Effector memory CD8-positive, alpha-beta T cell (primary cell): ENCODE data around the gene PPM1M.
A peak's percentile ranks its signal among the peaks of the same experiment; 100 is the strongest.

Source experiments
- ATAC-seq: fragments of 150-1000 bp; cut with Tn5 transposase; replicated peaks from 2 replicates; pipeline ENCODE4 v1.10.0; 2021; ENCODE audit warnings: mild to moderate bottlenecking, moderate library complexity
- DNase-seq, 3 experiments: peaks; one replicate each; pipeline ENCODE4 v3.0.0; 2021
- H3K27ac Mint-ChIP-seq, 2 donors: one replicate each; pipeline ENCODE4 v1.8.0; 2022; ENCODE audit warnings: mild to moderate bottlenecking in 2 of 2, mixed read lengths in 2 of 2, moderate library complexity in 2 of 2
- H3K27me3 Mint-ChIP-seq, 2 donors: one replicate each; pipeline ENCODE4 v1.8.0; 2022; ENCODE audit warnings: mixed read lengths in 2 of 2
- H3K36me3 Mint-ChIP-seq: one replicate; pipeline ENCODE4 v1.8.0; 2022; ENCODE audit warnings: mild to moderate bottlenecking, moderate library complexity, mixed read lengths; ENCODE audit not compliant: insufficient read depth
- H3K4me1 Mint-ChIP-seq, 2 donors: one replicate each; pipeline ENCODE4 v1.8.0; 2022; ENCODE audit warnings: low read depth in 2 of 2, mixed read lengths in 2 of 2
- H3K4me3 Mint-ChIP-seq, 2 donors: one replicate each; pipeline ENCODE4 v1.8.0; 2022; ENCODE audit warnings: mild to moderate bottlenecking in 2 of 2, mixed read lengths in 2 of 2, moderate library complexity in 2 of 2
- H3K9me3 Mint-ChIP-seq, 2 donors: one replicate each; pipeline ENCODE4 v1.8.0; 2022; ENCODE audit warnings: mixed read lengths in 2 of 2

The PPM1M gene

DNA sequence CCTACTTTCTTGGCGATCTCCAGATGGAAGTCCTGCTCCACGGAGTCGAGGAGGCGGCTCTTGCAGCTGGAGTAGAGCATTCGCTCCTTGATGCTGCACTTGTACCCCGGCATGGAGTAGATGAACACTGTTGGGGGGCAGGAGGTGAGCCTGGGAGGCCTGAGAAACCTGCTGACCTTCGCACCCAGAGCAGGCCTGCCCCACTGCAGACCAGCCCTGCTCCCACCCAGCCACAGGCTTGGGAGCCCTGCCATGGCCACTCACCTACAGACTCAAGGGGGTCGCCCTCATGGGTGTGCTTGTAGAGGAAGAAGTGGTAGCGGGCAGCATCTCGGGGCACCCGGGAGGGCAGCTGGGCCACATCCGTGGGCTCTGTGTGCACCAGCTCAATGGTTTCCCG, 15.9 kb upstream of the PPM1M start:
- ATAC-seq, result no peak
- no peak for DNase-seq
- Mint-ChIP-seq H3K4me3 (no peak overlapping the region), H3K36me3 (peaks cover 46% of the 10 kb centered on the region), H3K27ac (peak overlapping the region; percentile 72 to 79), H3K4me1 (peaks cover 40 to 43% of the 10 kb centered on the region in 2 donors), H3K9me3 (no peaks in the 10 kb centered on the region), H3K27me3 (no peaks in the 10 kb centered on the region)

GRCh38 chr3:52230461-52230860, 15.1 kb upstream of the PPM1M start:
- peak overlapping the region in 1 of 2 donors; percentile 44 for H3K4me3 Mint-ChIP-seq
- no peak for DNase-seq
- peaks cover 43 to 44% of the 10 kb centered on the region in 2 donors for H3K4me1 Mint-ChIP-seq
- no peaks in the 10 kb centered on the region for H3K9me3 Mint-ChIP-seq
- H3K27ac Mint-ChIP-seq, result peak overlapping the region; percentile 72 to 79
- no peak for ATAC-seq
- peaks cover 46% of the 10 kb centered on the region for H3K36me3 Mint-ChIP-seq
- H3K27me3 Mint-ChIP-seq, result no peaks in the 10 kb centered on the region

- Mint-ChIP-seq H3K27me3 (no peaks in the 10 kb centered on the region), H3K4me3 (no peak overlapping the region), H3K9me3 (no peaks in the 10 kb centered on the region), H3K4me1 (peaks cover 43 to 44% of the 10 kb centered on the region in 2 donors), H3K27ac (peak overlapping the region; percentile 62 to 81), H3K36me3 (peaks cover 46% of the 10 kb centered on the region)
- DNase-seq, result no peak
- no peak for ATAC-seq
Observed at GRCh38 chr3:52230889-52231499, 14.6 kb upstream of the PPM1M start.

- Mint-ChIP-seq H3K27me3 (no peaks in the 10 kb centered on the region), H3K4me1 (peaks cover 43 to 44% of the 10 kb centered on the region in 2 donors), H3K27ac (peak overlapping the region; percentile 62 to 81), H3K9me3 (no peaks in the 10 kb centered on the region), H3K4me3 (peak overlapping the region; percentile 46 to 65), H3K36me3 (peaks cover 50% of the 10 kb centered on the region)
- DNase-seq (peak; percentile 91 to 92 (median 91)), ATAC-seq (peak; percentile 95)
Observed at GRCh38 chr3:52231502-52232278, 13.9 kb upstream of the PPM1M start.

GRCh38 chr3:52232279-52233107, 13.1 kb upstream of the PPM1M start:
- ATAC-seq (no peak), DNase-seq (no peak)
- Mint-ChIP-seq H3K27me3 (no peaks in the 10 kb centered on the region), H3K27ac (peak overlapping the region; percentile 15 to 73), H3K9me3 (no peaks in the 10 kb centered on the region), H3K4me3 (peak overlapping the region in 1 of 2 donors; percentile 46), H3K36me3 (peaks cover 50% of the 10 kb centered on the region), H3K4me1 (peaks cover 45 to 46% of the 10 kb centered on the region in 2 donors)

DNA sequence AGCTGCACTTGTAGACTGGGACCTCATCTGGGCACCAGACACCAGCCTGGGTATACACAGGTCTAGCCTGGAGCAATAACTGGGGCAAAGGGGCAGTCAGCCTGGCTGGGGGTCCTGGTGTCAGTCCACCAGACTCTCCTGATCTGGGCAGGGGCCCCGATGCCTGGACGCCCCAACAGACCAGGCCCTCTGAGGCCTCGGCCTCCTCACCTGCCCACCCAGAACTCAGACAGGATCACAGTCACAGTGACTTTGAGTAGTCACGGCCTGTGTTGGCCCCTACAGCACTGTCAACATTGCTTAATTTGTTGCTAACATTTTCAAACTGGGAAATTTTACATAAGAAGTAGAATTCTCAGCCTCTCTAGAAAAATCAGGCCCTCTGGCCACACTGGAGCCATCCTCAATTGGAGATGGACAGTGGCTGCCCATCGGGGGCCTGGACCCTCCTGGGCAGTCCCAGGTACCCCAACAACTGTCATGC, 12.4 kb upstream of the PPM1M start:
- DNase-seq (no peak), ATAC-seq (no peak)
- Mint-ChIP-seq H3K4me3 (no peak overlapping the region), H3K27ac (peak overlapping the region; percentile 15 to 73), H3K9me3 (no peaks in the 10 kb centered on the region), H3K27me3 (no peaks in the 10 kb centered on the region), H3K36me3 (peaks cover 51% of the 10 kb centered on the region), H3K4me1 (peaks cover 50% of the 10 kb centered on the region in 2 donors)

GRCh38 chr3:52233968-52234367, 11.6 kb upstream of the PPM1M start:
- DNase-seq (no peak), ATAC-seq (no peak)
- Mint-ChIP-seq H3K27me3 (no peaks in the 10 kb centered on the region), H3K4me1 (peaks cover 54 to 55% of the 10 kb centered on the region in 2 donors), H3K27ac (peak overlapping the region in 1 of 2 donors; percentile 82), H3K36me3 (peaks cover 52% of the 10 kb centered on the region), H3K4me3 (no peak overlapping the region), H3K9me3 (no peaks in the 10 kb centered on the region)

DNA sequence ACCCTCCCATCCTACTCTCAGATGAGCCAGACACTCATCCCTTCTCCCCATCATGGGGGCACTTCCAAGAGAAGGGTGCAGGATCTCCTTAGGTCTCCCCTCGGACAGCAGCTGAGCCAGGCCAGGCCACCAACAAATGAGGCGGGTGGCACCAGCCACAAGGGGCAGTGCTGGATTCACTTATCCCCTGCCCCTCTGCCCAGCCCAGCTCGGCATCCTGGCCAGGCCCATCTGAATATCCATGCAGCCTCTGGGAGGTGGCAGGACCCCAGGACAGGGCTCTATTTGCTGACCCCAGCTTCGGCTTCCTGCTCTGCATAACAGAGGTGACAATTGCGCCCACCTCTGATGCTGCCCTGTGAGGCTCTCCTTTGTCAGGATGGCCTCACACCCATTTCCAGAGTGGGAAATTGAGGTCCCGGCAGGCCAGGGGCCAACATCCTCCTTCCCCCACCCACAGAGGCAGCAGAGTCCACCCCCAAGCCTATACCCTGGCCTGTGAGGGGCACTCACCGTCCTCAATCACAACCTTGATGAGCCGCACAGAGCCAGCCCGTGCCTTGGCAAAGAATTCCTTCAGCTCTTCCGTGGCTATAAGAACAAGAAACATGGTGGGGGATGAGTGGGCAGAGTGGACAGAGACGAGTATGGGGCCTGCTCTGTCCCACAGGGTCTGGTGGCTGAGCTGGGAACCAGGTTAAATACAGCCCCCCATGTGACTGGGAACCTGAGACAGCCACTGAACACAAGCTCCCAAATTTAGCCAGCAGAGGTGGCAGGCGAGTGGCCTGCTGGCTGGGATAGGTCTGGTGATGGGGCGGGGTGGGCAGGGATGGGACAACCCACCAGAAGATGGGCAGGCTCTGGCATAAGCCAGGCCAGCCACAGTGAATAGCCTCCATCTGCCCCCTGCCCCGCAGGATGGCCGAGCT, 10.8 kb upstream of the PPM1M start:
- Mint-ChIP-seq H3K36me3 (peaks cover 52% of the 10 kb centered on the region), H3K27me3 (no peaks in the 10 kb centered on the region), H3K4me1 (peaks cover 59 to 60% of the 10 kb centered on the region in 2 donors), H3K4me3 (peak overlapping the region in 1 of 2 donors; percentile 33), H3K9me3 (no peaks in the 10 kb centered on the region), H3K27ac (peak overlapping the region; percentile 62 to 93)
- ATAC-seq (no peak), DNase-seq (no peak)

DNA sequence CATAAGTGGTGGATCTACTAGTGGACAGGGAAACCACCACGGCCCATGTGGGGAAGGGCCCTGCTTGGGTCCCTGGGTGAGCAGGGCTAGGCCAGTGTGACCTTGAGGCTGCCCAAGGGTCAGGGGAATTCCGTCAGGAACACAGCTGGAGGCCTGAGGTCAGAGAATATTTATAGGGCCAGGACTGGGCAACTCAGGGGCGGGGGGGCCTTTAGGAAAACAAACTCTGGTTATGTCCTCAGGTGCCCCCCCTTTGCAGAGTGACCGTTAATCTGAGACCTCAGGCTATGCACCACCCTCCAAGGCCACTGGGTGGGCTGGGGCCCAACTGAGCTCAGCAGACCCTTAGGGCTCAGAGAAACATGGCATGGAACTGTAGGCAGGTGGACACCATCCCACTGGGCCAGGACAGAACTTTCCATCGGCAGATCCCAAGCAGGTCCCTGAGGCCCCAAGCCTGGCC, 9.1 kb upstream of the PPM1M start:
- peaks cover 44% of the 10 kb centered on the region for H3K36me3 Mint-ChIP-seq
- no peak for ATAC-seq
- DNase-seq, result no peak
- no peaks in the 10 kb centered on the region for H3K27me3 Mint-ChIP-seq
- H3K4me3 Mint-ChIP-seq, result peak overlapping the region; percentile 46 to 98
- H3K9me3 Mint-ChIP-seq, result no peaks in the 10 kb centered on the region
- peaks cover 69 to 73% of the 10 kb centered on the region in 2 donors for H3K4me1 Mint-ChIP-seq
- H3K27ac Mint-ChIP-seq, result peak overlapping the region in 1 of 2 donors; percentile 93

DNA sequence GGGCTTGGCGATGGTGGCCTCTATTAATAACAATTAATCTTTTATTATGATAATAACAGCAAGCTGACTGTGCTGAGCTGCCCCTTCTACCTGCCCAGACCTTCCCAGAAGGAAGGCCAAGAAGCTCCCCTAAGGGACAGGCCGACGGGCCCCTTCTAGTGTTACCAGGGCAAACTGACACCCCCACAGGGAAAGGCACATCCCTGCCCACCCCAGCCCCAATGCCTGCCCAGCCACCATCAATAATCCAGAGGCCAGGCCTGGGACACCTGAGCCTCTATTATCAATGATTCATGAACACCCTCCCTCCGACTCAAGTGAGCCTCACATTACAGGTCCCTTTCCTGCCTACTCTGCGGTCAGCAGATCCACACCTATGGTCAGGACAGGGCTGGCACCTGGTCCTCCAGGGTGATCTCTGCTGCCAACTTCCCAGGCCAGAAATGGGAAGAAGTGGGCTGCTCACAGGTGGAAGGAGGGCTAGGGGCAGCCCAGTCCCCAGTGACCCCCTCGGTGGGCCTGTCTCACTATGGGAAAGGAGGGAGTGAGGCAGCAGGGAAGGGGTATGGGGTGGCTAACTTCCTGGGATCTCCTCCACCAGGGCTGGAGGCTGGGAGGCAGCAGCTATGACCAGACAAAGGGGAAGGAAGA, 8.4 kb upstream of the PPM1M start:
- Mint-ChIP-seq H3K4me1 (peaks cover 63 to 70% of the 10 kb centered on the region in 2 donors), H3K36me3 (peaks cover 39% of the 10 kb centered on the region), H3K9me3 (no peaks in the 10 kb centered on the region), H3K27me3 (no peaks in the 10 kb centered on the region), H3K27ac (peak overlapping the region; percentile 93 to 95), H3K4me3 (peak overlapping the region; percentile 97 to 98)
- ATAC-seq, result no peak
- DNase-seq, result no peak

DNA sequence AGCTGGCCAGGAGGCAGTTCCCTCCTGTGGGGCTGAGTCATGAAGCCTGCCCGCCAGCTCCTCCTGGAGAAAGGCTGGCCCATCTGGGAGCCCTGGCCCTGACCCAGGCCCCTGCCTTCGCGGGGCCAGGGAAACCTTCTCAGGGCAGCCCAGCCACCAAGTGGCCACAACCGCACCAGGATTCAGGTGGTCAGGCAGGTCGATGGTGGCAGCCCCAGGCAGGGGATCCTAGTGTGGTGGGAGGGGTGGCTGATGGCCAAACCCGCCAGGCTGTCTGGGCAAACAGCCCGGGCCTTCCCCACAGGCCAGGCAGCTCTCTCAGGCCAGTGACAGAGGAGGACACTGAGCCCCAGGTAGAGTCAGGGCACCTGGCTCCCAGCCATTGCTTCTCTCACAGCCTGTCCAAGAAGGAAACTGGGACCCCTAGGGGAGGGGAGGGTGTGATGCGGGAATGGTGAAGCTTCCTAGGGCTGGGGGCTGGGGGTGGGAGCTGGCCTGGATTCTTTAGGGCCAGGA, 7.8 kb upstream of the PPM1M start:
- Mint-ChIP-seq H3K27ac (peak overlapping the region; percentile 93 to 95), H3K36me3 (peaks cover 33% of the 10 kb centered on the region), H3K4me3 (peak overlapping the region; percentile 97 to 98), H3K4me1 (peaks cover 59 to 66% of the 10 kb centered on the region in 2 donors), H3K9me3 (no peaks in the 10 kb centered on the region), H3K27me3 (no peaks in the 10 kb centered on the region)
- no peak for DNase-seq
- no peak for ATAC-seq
